ENCODE data around the gene BEX3.

DNA sequence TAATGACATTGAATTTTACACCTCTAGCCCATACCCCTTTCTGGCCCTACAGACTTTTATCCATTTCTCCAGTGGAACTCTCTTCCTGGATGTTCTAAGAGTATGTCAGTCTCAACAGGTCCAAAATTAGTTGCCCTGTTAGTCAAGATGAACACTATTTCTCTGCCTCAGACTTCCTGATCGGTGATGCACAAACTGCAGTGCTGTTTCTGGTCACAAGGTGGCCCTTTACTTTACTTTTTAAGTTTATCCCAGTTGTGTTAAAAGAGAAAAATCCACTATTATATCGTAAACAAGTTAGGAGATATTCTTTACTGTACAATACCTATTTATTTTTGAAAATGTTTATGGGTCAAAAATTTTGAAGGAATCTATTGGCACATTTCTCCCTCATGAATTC lies 33.2 kb upstream of the BEX3 start:
- no peak for TF ChIP-seq YY1 (IDR thresholded peaks at IDR 0.05; ENCODE audit: insufficient read depth, insufficient read length)
- TF ChIP-seq SUZ12 (IDR thresholded peaks at IDR 0.05; ENCODE audit: extremely low read depth, insufficient read depth, insufficient read length): no peak
- no peak for TF ChIP-seq ZNF274 (IDR thresholded peaks at IDR 0.05; ENCODE audit: low read depth, low read length)
